HepG2 (cell line): ENCODE results near the gene TTC31. TPM values are rescaled to one million over a fixed set of nuclear protein-coding genes. Genes with fewer than 3 reads are reported as not detected.

Source experiments
- HIVEP1 ChIP-seq: sonication (generic); formaldehyde crosslinking; IDR thresholded peaks from 2 replicates; pipeline ENCODE4 v1.4.0; 2020; ENCODE audit warnings: mild to moderate bottlenecking, missing genetic modification reagents
- KLF15 ChIP-seq: sonication (generic); formaldehyde crosslinking; IDR thresholded peaks from 2 replicates; pipeline ENCODE4 v1.8.1; 2023; ENCODE audit warnings: borderline replicate concordance, mild to moderate bottlenecking, inconsistent platforms, missing genetic modification reagents, mixed read lengths
- TBX2 ChIP-seq: sonication (generic); formaldehyde crosslinking; IDR thresholded peaks from 2 replicates; pipeline ENCODE4 v1.5.0; 2020; ENCODE audit warnings: missing genetic modification reagents, mild to moderate bottlenecking, borderline replicate concordance
- ZBTB7B ChIP-seq: sonication (generic); formaldehyde crosslinking; IDR thresholded peaks from 2 replicates; pipeline ENCODE4 v1.4.0; 2020; ENCODE audit warnings: missing genetic modification reagents
- ZNF263 ChIP-seq: sonication (generic); formaldehyde crosslinking; IDR thresholded peaks from 2 replicates; pipeline ENCODE4 v1.4.0; 2020; ENCODE audit warnings: missing genetic modification reagents
- ZNF326 ChIP-seq: sonication (generic); formaldehyde crosslinking; IDR thresholded peaks from 2 replicates; pipeline ENCODE4 v1.4.0; 2020; ENCODE audit warnings: missing genetic modification reagents, borderline replicate concordance
- ZNF652 ChIP-seq: IDR thresholded peaks from 2 replicates; pipeline ENCODE4 v1.6.1; 2016; ENCODE audit warnings: low read depth, borderline replicate concordance
- polyA plus RNA-seq, 8 experiments: library from polyadenylated mRNA; depleted of rRNA in 3 of 8; stranded (reverse) in 7 of 8; unstranded in 1 of 8; fragments of >200 nt; fragmentation: Illumina TruSeq in 4 of 8; extraction: Trizol in 4 of 8; gene quantifications; 2 replicates each; pipeline versions ENCODE4 v1.2.1 to v1.2.3, GENCODE V29; 2011 to 2016; ENCODE audit warnings: low read depth in 4 of 8, missing spikeins in 1 of 8, mixed read lengths in 1 of 8; ENCODE audit not compliant: insufficient read depth in 1 of 8
- total RNA-seq, 5 experiments: library from RNA; depleted of rRNA; stranded (reverse); fragments of >200 nt; fragmentation: Illumina TruSeq; extraction: Trizol; gene quantifications; 2 replicates each; pipeline ENCODE4 v1.2.3, GENCODE V29; 2016; ENCODE audit warnings: low read depth in 1 of 5
- TF ChIP-seq, protein P1 (sequence below): sonication (generic); formaldehyde crosslinking; IDR thresholded peaks from 2 replicates; pipeline ENCODE4 v1.4.0; 2020; ENCODE audit warnings: mild to moderate bottlenecking, missing genetic modification reagents, borderline replicate concordance
- TF ChIP-seq, protein P2 (sequence below): sonication (generic); formaldehyde crosslinking; IDR thresholded peaks from 2 replicates; pipeline ENCODE4 v1.5.1; 2020; ENCODE audit warnings: mild to moderate bottlenecking, moderate library complexity, missing genetic modification reagents
- TF ChIP-seq, protein P3 (sequence below): sonication (generic); formaldehyde crosslinking; IDR thresholded peaks from 2 replicates; pipeline ENCODE4 v1.4.0; 2020; ENCODE audit warnings: missing genetic modification reagents
- TF ChIP-seq, protein P4 (sequence below): IDR thresholded peaks from 2 replicates; pipeline ENCODE4 v1.6.1; 2012; ENCODE audit warnings: low read length, improper control_type of control experiment
- TF ChIP-seq, protein P5 (sequence below): sonication (generic); formaldehyde crosslinking; IDR thresholded peaks from 2 replicates; pipeline ENCODE4 v1.4.0; 2020; ENCODE audit warnings: mild to moderate bottlenecking, missing genetic modification reagents

Gene TTC31
- total and polyA plus RNA-seq, 2 of the 13 experiments (the other 11 are each of a cell fraction or from before 2014, with no cell fraction given): 28.3 to 39.5 TPM

DNA sequence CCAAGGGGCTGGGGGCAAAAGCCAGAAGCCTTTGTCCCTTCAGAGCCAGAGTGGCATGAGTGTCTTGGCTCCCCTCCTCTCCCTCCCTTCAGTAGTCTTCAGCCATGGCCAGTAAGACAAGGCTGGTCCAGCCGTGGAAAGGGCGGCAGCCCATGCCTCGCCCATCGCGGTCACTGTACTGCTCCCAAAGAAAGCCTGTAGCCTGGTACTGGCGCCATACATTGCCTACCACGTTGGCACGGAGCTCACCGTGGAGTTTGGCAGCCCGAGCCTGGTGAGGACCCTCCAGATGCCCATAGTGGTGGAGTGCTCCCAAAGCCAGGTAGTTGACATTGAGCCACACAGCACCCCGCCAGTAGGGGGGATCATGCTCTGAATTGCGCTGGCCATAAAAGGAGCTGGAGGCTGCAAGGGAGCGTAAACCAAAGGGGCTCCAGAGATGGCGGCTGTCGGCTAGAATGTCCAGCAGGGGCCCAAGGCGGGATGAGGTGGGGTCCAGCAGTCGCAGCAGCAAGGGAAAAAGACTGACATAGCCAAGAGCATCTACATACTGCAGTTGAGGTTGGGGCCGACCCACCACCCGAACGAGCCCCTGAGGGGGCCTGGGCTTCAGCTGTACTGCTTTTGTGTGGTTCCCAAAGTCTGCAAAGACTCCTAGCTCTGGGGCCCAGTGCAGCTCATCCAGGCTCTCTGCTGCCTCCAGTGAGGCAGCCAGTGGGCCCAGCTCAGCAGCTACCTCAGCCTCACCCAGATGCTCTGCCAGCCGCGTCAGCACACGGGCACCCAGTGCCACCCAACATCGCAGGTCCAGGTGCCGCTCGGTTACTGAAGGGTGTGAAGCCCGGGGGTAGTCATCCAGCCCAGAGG is 21.5 kb upstream of the TTC31 start (continued):
- TF ChIP-seq, protein P1, sequence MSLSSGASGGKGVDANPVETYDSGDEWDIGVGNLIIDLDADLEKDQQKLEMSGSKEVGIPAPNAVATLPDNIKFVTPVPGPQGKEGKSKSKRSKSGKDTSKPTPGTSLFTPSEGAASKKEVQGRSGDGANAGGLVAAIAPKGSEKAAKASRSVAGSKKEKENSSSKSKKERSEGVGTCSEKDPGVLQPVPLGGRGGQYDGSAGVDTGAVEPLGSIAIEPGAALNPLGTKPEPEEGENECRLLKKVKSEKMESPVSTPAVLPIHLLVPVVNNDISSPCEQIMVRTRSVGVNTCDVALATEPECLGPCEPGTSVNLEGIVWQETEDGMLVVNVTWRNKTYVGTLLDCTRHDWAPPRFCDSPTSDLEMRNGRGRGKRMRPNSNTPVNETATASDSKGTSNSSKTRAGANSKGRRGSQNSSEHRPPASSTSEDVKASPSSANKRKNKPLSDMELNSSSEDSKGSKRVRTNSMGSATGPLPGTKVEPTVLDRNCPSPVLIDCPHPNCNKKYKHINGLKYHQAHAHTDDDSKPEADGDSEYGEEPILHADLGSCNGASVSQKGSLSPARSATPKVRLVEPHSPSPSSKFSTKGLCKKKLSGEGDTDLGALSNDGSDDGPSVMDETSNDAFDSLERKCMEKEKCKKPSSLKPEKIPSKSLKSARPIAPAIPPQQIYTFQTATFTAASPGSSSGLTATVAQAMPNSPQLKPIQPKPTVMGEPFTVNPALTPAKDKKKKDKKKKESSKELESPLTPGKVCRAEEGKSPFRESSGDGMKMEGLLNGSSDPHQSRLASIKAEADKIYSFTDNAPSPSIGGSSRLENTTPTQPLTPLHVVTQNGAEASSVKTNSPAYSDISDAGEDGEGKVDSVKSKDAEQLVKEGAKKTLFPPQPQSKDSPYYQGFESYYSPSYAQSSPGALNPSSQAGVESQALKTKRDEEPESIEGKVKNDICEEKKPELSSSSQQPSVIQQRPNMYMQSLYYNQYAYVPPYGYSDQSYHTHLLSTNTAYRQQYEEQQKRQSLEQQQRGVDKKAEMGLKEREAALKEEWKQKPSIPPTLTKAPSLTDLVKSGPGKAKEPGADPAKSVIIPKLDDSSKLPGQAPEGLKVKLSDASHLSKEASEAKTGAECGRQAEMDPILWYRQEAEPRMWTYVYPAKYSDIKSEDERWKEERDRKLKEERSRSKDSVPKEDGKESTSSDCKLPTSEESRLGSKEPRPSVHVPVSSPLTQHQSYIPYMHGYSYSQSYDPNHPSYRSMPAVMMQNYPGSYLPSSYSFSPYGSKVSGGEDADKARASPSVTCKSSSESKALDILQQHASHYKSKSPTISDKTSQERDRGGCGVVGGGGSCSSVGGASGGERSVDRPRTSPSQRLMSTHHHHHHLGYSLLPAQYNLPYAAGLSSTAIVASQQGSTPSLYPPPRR (CRISPR knock-in tag): no peak
- TF ChIP-seq, protein P2, sequence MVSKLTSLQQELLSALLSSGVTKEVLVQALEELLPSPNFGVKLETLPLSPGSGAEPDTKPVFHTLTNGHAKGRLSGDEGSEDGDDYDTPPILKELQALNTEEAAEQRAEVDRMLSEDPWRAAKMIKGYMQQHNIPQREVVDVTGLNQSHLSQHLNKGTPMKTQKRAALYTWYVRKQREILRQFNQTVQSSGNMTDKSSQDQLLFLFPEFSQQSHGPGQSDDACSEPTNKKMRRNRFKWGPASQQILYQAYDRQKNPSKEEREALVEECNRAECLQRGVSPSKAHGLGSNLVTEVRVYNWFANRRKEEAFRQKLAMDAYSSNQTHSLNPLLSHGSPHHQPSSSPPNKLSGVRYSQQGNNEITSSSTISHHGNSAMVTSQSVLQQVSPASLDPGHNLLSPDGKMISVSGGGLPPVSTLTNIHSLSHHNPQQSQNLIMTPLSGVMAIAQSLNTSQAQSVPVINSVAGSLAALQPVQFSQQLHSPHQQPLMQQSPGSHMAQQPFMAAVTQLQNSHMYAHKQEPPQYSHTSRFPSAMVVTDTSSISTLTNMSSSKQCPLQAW: no peak
- TF ChIP-seq ZNF326 (peak; percentile 83), ZBTB7B (CRISPR knock-in tag) (0 out of 2 replicates have a peak, but pooled peaks have one; percentile 46), KLF15 (peak; percentile 72), TBX2 (CRISPR knock-in tag) (0 out of 2 replicates have a peak, but pooled peaks have one; percentile 3), ZNF263 (CRISPR knock-in tag) (peak; percentile 99), ZNF652 (CRISPR knock-in tag) (no peak), HIVEP1 (CRISPR knock-in tag) (peak; percentile 32; the same call in 1 of the 2 replicates)
- TF ChIP-seq, protein P3, sequence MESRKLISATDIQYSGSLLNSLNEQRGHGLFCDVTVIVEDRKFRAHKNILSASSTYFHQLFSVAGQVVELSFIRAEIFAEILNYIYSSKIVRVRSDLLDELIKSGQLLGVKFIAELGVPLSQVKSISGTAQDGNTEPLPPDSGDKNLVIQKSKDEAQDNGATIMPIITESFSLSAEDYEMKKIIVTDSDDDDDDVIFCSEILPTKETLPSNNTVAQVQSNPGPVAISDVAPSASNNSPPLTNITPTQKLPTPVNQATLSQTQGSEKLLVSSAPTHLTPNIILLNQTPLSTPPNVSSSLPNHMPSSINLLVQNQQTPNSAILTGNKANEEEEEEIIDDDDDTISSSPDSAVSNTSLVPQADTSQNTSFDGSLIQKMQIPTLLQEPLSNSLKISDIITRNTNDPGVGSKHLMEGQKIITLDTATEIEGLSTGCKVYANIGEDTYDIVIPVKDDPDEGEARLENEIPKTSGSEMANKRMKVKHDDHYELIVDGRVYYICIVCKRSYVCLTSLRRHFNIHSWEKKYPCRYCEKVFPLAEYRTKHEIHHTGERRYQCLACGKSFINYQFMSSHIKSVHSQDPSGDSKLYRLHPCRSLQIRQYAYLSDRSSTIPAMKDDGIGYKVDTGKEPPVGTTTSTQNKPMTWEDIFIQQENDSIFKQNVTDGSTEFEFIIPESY (CRISPR knock-in tag): peak; percentile 99
- TF ChIP-seq, protein P4, sequence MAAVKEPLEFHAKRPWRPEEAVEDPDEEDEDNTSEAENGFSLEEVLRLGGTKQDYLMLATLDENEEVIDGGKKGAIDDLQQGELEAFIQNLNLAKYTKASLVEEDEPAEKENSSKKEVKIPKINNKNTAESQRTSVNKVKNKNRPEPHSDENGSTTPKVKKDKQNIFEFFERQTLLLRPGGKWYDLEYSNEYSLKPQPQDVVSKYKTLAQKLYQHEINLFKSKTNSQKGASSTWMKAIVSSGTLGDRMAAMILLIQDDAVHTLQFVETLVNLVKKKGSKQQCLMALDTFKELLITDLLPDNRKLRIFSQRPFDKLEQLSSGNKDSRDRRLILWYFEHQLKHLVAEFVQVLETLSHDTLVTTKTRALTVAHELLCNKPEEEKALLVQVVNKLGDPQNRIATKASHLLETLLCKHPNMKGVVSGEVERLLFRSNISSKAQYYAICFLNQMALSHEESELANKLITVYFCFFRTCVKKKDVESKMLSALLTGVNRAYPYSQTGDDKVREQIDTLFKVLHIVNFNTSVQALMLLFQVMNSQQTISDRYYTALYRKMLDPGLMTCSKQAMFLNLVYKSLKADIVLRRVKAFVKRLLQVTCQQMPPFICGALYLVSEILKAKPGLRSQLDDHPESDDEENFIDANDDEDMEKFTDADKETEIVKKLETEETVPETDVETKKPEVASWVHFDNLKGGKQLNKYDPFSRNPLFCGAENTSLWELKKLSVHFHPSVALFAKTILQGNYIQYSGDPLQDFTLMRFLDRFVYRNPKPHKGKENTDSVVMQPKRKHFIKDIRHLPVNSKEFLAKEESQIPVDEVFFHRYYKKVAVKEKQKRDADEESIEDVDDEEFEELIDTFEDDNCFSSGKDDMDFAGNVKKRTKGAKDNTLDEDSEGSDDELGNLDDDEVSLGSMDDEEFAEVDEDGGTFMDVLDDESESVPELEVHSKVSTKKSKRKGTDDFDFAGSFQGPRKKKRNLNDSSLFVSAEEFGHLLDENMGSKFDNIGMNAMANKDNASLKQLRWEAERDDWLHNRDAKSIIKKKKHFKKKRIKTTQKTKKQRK: no peak
- TF ChIP-seq, protein P5, sequence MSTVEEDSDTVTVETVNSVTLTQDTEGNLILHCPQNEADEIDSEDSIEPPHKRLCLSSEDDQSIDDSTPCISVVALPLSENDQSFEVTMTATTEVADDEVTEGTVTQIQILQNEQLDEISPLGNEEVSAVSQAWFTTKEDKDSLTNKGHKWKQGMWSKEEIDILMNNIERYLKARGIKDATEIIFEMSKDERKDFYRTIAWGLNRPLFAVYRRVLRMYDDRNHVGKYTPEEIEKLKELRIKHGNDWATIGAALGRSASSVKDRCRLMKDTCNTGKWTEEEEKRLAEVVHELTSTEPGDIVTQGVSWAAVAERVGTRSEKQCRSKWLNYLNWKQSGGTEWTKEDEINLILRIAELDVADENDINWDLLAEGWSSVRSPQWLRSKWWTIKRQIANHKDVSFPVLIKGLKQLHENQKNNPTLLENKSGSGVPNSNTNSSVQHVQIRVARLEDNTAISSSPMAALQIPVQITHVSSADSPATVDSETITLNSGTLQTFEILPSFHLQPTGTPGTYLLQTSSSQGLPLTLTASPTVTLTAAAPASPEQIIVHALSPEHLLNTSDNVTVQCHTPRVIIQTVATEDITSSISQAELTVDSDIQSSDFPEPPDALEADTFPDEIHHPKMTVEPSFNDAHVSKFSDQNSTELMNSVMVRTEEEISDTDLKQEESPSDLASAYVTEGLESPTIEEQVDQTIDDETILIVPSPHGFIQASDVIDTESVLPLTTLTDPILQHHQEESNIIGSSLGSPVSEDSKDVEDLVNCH (CRISPR knock-in tag): no peak
